GM19467 (cell line): Measurements from ENCODE around the gene LRRC26.
"Not testable (repeated sequence)": the region's sequence is repeated elsewhere in the genome, so short reads cannot be mapped to it uniquely, and the experiment has no call there.

Source experiments
- ATAC-seq: cut with Tn5 transposase; IDR thresholded peaks from one replicate; pipeline ENCODE4 v1.9.1; 2021; ENCODE audit warnings: mild to moderate bottlenecking, moderate library complexity; ENCODE audit not compliant: unreplicated experiment

The LRRC26 gene

GRCh38 chr9:137121927-137122795 is 47.7 kb downstream of the LRRC26 start:
- ATAC-seq, result not testable (repeated sequence)
